Gastrocnemius medialis (tissue), 4 donors: ENCODE measurements around the gene COX7C.

ENCODE experiments used
- POLR2A ChIP-seq, 2 donors: fragments of 450-650 bp; IDR thresholded peaks; one replicate each; pipeline ENCODE4 v1.6.1; 2017; ENCODE audit warnings: antibody characterized with exemption in 2 of 2, mild to moderate bottlenecking in 2 of 2, moderate library complexity in 2 of 2
- TF ChIP-seq, protein P1 (sequence below), 5 experiments: fragments of 450-650 bp in 3 of 5; fragments of 200-600 bp in 2 of 5; sonication (generic) in 2 of 5; IDR thresholded peaks in 4 of 5; conservative IDR thresholded peaks in 1 of 5; 1 replicate in 4 of 5; 2 replicates in 1 of 5; pipeline ENCODE4 v1.5.1; 2016 to 2019; ENCODE audit warnings: antibody characterized with exemption in 5 of 5, mild to moderate bottlenecking in 3 of 5, moderate library complexity in 3 of 5

DNA sequence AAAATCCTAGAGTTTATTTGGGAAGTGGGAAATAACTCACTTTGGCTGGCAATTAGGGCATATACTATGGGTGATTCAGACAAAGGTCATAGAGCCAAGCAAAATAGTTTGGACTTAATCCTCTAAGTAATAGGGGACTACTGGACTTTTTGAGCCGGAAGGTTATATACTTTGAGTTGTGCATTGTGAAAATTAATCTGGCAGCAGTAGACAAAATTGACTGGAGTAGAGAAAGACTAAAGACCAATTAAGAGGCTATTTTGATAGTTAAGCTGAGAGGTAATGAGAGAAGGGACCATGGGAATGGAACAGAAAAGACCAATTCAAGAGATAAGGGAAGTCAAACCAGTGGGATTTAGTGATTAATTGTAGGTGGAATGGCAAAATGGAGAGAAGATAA, 28.9 kb downstream of the COX7C start:
- TF ChIP-seq POLR2A (IDR thresholded peaks at IDR 0.05), result no peak
- TF ChIP-seq, protein P1, sequence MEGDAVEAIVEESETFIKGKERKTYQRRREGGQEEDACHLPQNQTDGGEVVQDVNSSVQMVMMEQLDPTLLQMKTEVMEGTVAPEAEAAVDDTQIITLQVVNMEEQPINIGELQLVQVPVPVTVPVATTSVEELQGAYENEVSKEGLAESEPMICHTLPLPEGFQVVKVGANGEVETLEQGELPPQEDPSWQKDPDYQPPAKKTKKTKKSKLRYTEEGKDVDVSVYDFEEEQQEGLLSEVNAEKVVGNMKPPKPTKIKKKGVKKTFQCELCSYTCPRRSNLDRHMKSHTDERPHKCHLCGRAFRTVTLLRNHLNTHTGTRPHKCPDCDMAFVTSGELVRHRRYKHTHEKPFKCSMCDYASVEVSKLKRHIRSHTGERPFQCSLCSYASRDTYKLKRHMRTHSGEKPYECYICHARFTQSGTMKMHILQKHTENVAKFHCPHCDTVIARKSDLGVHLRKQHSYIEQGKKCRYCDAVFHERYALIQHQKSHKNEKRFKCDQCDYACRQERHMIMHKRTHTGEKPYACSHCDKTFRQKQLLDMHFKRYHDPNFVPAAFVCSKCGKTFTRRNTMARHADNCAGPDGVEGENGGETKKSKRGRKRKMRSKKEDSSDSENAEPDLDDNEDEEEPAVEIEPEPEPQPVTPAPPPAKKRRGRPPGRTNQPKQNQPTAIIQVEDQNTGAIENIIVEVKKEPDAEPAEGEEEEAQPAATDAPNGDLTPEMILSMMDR (IDR thresholded peaks at IDR 0.05 in 4 of 5, conservative IDR thresholded peaks at IDR 0.05 in 1 of 5), result no peak
